Metanephros (tissue), 2 donors: ENCODE measurements around the gene NOBOX. TPM values are rescaled to one million over a fixed set of nuclear protein-coding genes. Genes with fewer than 3 reads are reported as not detected.

Source experiments
- small RNA-seq: library from RNA; depleted of rRNA; stranded (forward); fragments of <200 nt; gene quantifications from one replicate; pipeline ENCODE3, GENCODE V24; 2014; ENCODE audit warnings: low replicate concordance
- total RNA-seq: library from RNA; depleted of rRNA; stranded (reverse); fragments of >200 nt; gene quantifications from one replicate; pipeline ENCODE4 v1.2.3, GENCODE V29; 2014

The NOBOX gene
- total RNA-seq, result not detected

DNA sequence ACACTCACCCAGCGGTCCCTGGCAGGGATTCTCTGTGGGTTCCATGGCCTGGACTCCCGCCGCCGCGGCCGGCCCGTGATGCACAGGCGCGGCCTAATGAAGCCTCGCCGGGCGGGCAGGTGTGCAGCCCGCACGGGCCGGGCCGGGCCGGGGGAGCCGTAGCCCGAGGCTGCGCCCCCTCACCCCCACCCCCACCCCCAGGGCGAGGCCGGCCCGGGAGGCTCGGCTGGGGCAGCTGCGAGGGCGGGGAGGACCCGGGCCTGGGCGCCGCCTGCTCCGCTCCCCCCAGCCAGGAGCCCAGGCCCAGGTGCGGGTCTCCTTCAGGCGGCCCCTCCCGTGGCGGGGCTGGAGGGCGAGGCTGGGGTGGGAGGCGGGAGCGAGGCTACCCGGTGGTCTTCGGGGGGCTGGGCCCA is at the start of gene NOBOX:
Gene NOBOX (minus strand): TSS at position 45 of the 413 bp plus-strand sequence.

DNA sequence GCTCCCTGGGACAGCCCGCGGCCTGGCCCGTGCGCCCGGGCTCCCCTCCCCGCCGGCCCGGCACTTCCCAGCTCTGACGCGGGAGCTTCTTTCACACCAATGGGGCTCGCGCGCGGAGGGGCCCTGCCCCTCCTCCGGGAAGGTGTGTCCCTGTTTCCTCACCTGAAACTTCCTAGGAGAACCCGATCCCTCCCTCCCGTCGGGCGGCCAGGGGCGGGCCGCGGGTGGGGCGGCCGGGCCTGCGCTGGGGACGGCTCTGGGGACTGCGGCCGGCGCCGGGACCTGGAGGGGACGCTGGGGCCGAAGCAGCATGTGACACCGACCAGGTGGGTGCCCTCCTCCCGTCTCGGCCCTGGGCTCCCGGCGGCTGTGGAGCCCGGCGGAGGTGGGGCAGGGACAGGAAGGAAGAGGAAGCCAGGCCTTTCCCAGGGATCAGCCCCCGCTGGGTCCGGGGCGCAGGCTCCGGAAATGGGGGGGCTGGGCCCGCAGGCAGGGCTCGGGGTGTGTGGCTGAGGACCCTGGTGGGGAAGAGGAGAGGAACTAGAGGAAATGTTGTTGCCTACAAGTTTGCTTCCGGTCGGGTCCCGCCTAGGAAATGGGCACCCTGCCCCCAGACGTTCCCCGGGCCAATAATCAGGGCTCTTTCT is 48.2 kb downstream of the NOBOX start, which contains the start of gene ARHGEF5:
Gene ARHGEF5 (plus strand): TSS at position 227 of the 647 bp plus-strand sequence. CDS start 7,268 bp downstream, outside the sequence.

Small RNA genes within 50 kb of the gene (small RNA-seq; reads per million reads assigned to genes)
- not detected for gene RNU6ATAC40P

Other genes with a start within 250 kb of the NOBOX start
- gene CTAGE4, start 220.2 kb downstream of the NOBOX start, total RNA-seq, result 5.3 TPM
- gene ARHGEF35, start 207.9 kb downstream of the NOBOX start, total RNA-seq, result 7.7 TPM
- 0.06 TPM for gene OR2A42, start 164.1 kb downstream of the NOBOX start, total RNA-seq
- gene OR2A7, start 138.9 kb downstream of the NOBOX start, total RNA-seq, result 17.2 TPM
- gene CTAGE8, start 134.4 kb downstream of the NOBOX start, total RNA-seq, result 1.8 TPM
- gene OR2A1, start 91.3 kb downstream of the NOBOX start, total RNA-seq, result 0.29 TPM
- 35.1 TPM for gene ARHGEF5, start 48.3 kb downstream of the NOBOX start, total RNA-seq